PC-3 (cell line): Measurements from ENCODE around the gene TMEM273.

Experiments used
- CTCF ChIP-seq: fragments of 300-600 bp; sonication (generic); conservative IDR thresholded peaks from 2 replicates; pipeline ENCODE4 v1.5.1; 2017; ENCODE audit warnings: antibody characterized with exemption, low read depth, mild to moderate bottlenecking, low read length
- EZH2 ChIP-seq: fragments of 300-600 bp; sonication (generic); IDR thresholded peaks from one replicate; pipeline ENCODE4 v1.6.1; 2017; ENCODE audit warnings: antibody characterized with exemption, mild to moderate bottlenecking, low read length; ENCODE audit not compliant: unreplicated experiment
- EZH2phosphoT487 ChIP-seq: fragments of 300-600 bp; sonication (generic); IDR thresholded peaks from 2 replicates; pipeline ENCODE4 v1.6.1; 2018; ENCODE audit warnings: mild to moderate bottlenecking, antibody characterized with exemption, low read length, borderline replicate concordance

GRCh38 chr10:49144058-49144720 lies 44.0 kb downstream of the TMEM273 start:
- TF ChIP-seq EZH2phosphoT487 = no peak
- TF ChIP-seq CTCF = no peak
- no peak for TF ChIP-seq EZH2
